22Rv1 (cell line): Measurements from ENCODE around the gene LIN7C.

Experiments
- CTCF ChIP-seq: fragments of 450-650 bp; IDR thresholded peaks from 2 replicates; pipeline ENCODE4 v1.5.1; 2017; ENCODE audit warnings: mild to moderate bottlenecking
- ZFX ChIP-seq: fragments of 450-650 bp; IDR thresholded peaks from 2 replicates; pipeline ENCODE4 v1.6.1; 2017; ENCODE audit warnings: antibody characterized with exemption, borderline replicate concordance

GRCh38 chr11:27468209-27468994, 38.2 kb downstream of the LIN7C start:
- no peak for TF ChIP-seq ZFX
- no peak for TF ChIP-seq CTCF
